ENCODE results near the gene PRKG1.

PRKG1 gene

GRCh38 chr10:51532044-51532443 lies 457.8 kb downstream of the PRKG1 start:
- no peak overlapping the region for H2AFZ ChIP-seq (ENCODE audit: low read depth, low read length)
- H3K4me3 ChIP-seq (ENCODE audit: low read depth in 1 of 2, low read length in 2 of 2) = no peak overlapping the region
- H3K27me3 ChIP-seq (ENCODE audit: insufficient read depth, low read length, poor library complexity) = no peaks in the 10 kb centered on the region
- ATAC-seq (ENCODE audit: insufficient read depth, low read depth) = no peak
- no peak overlapping the region for H3K27ac ChIP-seq (ENCODE audit: low read length)
- DNase-seq = no peak
- no peaks in the 10 kb centered on the region for H3K9me3 ChIP-seq (ENCODE audit: insufficient read depth, low read length, severe bottlenecking)
- TF ChIP-seq, protein P1, sequence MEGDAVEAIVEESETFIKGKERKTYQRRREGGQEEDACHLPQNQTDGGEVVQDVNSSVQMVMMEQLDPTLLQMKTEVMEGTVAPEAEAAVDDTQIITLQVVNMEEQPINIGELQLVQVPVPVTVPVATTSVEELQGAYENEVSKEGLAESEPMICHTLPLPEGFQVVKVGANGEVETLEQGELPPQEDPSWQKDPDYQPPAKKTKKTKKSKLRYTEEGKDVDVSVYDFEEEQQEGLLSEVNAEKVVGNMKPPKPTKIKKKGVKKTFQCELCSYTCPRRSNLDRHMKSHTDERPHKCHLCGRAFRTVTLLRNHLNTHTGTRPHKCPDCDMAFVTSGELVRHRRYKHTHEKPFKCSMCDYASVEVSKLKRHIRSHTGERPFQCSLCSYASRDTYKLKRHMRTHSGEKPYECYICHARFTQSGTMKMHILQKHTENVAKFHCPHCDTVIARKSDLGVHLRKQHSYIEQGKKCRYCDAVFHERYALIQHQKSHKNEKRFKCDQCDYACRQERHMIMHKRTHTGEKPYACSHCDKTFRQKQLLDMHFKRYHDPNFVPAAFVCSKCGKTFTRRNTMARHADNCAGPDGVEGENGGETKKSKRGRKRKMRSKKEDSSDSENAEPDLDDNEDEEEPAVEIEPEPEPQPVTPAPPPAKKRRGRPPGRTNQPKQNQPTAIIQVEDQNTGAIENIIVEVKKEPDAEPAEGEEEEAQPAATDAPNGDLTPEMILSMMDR (IDR thresholded peaks at IDR 0.05; ENCODE audit: borderline replicate concordance, extremely low read depth, low read length, poor library complexity, severe bottlenecking) = no peak
- no peak for TF ChIP-seq EZH2 (IDR thresholded peaks at IDR 0.05; ENCODE audit: borderline replicate concordance, low read depth, low read length, severe bottlenecking)
- no peaks in the 10 kb centered on the region for H4K20me1 ChIP-seq (ENCODE audit: insufficient read depth, low read length)
- H3K9ac ChIP-seq (ENCODE audit: low read depth, low read length) = no peak overlapping the region
- no peaks in the 10 kb centered on the region for H3K36me3 ChIP-seq (ENCODE audit: insufficient read depth, low read length)
- H3K4me2 ChIP-seq (ENCODE audit: insufficient read depth, low read length) = no peak overlapping the region
- no peaks in the 10 kb centered on the region for H3K4me1 ChIP-seq (ENCODE audit: insufficient read depth, low read length)
- H3K79me2 ChIP-seq (ENCODE audit: insufficient read depth, low read length) = no peaks in the 10 kb centered on the region

GRCh38 chr10:51542853-51543252 lies 468.6 kb downstream of the PRKG1 start:
- H3K79me2 ChIP-seq (ENCODE audit: insufficient read depth, low read length) = no peaks in the 10 kb centered on the region
- no peak overlapping the region for H3K9ac ChIP-seq (ENCODE audit: low read depth, low read length)
- no peak overlapping the region for H3K27ac ChIP-seq (ENCODE audit: low read length)
- no peaks in the 10 kb centered on the region for H3K36me3 ChIP-seq (ENCODE audit: insufficient read depth, low read length)
- no peaks in the 10 kb centered on the region for H3K9me3 ChIP-seq (ENCODE audit: insufficient read depth, low read length, severe bottlenecking)
- H2AFZ ChIP-seq (ENCODE audit: low read depth, low read length) = no peak overlapping the region
- ATAC-seq (ENCODE audit: insufficient read depth, low read depth) (no peak), DNase-seq (no peak)
- H3K4me1 ChIP-seq (ENCODE audit: insufficient read depth, low read length) = no peaks in the 10 kb centered on the region
- no peaks in the 10 kb centered on the region for H4K20me1 ChIP-seq (ENCODE audit: insufficient read depth, low read length)
- TF ChIP-seq, protein P1 (IDR thresholded peaks at IDR 0.05; ENCODE audit: borderline replicate concordance, extremely low read depth, low read length, poor library complexity, severe bottlenecking) = no peak
- no peak for TF ChIP-seq EZH2 (IDR thresholded peaks at IDR 0.05; ENCODE audit: borderline replicate concordance, low read depth, low read length, severe bottlenecking)
- no peaks in the 10 kb centered on the region for H3K27me3 ChIP-seq (ENCODE audit: insufficient read depth, low read length, poor library complexity)
- no peak overlapping the region for H3K4me3 ChIP-seq (ENCODE audit: low read depth in 1 of 2, low read length in 2 of 2)
- H3K4me2 ChIP-seq (ENCODE audit: insufficient read depth, low read length) = no peak overlapping the region

GRCh38 chr10:51544933-51545332 lies 470.6 kb downstream of the PRKG1 start:
- Histone ChIP-seq H3K27me3 (ENCODE audit: insufficient read depth, low read length, poor library complexity) (no peaks in the 10 kb centered on the region), H3K27ac (ENCODE audit: low read length) (no peak overlapping the region), H3K4me3 (ENCODE audit: low read depth in 1 of 2, low read length in 2 of 2) (no peak overlapping the region), H2AFZ (ENCODE audit: low read depth, low read length) (no peak overlapping the region), H4K20me1 (ENCODE audit: insufficient read depth, low read length) (no peaks in the 10 kb centered on the region), H3K9me3 (ENCODE audit: insufficient read depth, low read length, severe bottlenecking) (no peaks in the 10 kb centered on the region), H3K36me3 (ENCODE audit: insufficient read depth, low read length) (no peaks in the 10 kb centered on the region), H3K4me2 (ENCODE audit: insufficient read depth, low read length) (no peak overlapping the region), H3K79me2 (ENCODE audit: insufficient read depth, low read length) (no peaks in the 10 kb centered on the region), H3K4me1 (ENCODE audit: insufficient read depth, low read length) (no peaks in the 10 kb centered on the region), H3K9ac (ENCODE audit: low read depth, low read length) (no peak overlapping the region)
- TF ChIP-seq, protein P1 (IDR thresholded peaks at IDR 0.05; ENCODE audit: borderline replicate concordance, extremely low read depth, low read length, poor library complexity, severe bottlenecking) = no peak
- TF ChIP-seq EZH2 (IDR thresholded peaks at IDR 0.05; ENCODE audit: borderline replicate concordance, low read depth, low read length, severe bottlenecking) = no peak
- ATAC-seq (ENCODE audit: insufficient read depth, low read depth) (no peak), DNase-seq (no peak)

DNA sequence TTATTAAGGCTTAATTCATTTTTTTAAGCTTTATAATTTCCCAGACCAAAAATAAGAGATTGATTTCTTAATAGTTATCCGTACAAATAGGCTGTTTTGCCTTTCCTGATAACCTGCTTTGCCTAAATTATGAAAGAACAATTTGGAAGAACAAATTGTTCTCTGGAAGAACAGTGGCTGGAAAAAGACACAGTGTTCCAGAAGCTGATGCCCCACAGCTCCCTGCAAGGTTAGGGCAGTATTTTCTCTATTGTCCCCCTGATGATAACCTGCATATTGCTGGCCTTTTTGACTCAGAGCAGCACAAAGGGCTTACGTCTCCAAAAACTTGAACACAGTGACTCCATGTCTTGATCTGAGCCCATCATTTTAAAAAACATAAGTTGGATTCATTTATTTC lies 473.7 kb downstream of the PRKG1 start:
- Histone ChIP-seq H3K9ac (ENCODE audit: low read depth, low read length) (no peak overlapping the region), H3K27ac (ENCODE audit: low read length) (no peak overlapping the region), H4K20me1 (ENCODE audit: insufficient read depth, low read length) (no peaks in the 10 kb centered on the region), H3K4me2 (ENCODE audit: insufficient read depth, low read length) (no peak overlapping the region), H3K36me3 (ENCODE audit: insufficient read depth, low read length) (no peaks in the 10 kb centered on the region), H3K27me3 (ENCODE audit: insufficient read depth, low read length, poor library complexity) (no peaks in the 10 kb centered on the region), H3K79me2 (ENCODE audit: insufficient read depth, low read length) (no peaks in the 10 kb centered on the region), H3K4me1 (ENCODE audit: insufficient read depth, low read length) (no peaks in the 10 kb centered on the region), H3K4me3 (ENCODE audit: low read depth in 1 of 2, low read length in 2 of 2) (no peak overlapping the region), H2AFZ (ENCODE audit: low read depth, low read length) (no peak overlapping the region), H3K9me3 (ENCODE audit: insufficient read depth, low read length, severe bottlenecking) (no peaks in the 10 kb centered on the region)
- TF ChIP-seq, protein P1 (IDR thresholded peaks at IDR 0.05; ENCODE audit: borderline replicate concordance, extremely low read depth, low read length, poor library complexity, severe bottlenecking) = no peak
- TF ChIP-seq EZH2 (IDR thresholded peaks at IDR 0.05; ENCODE audit: borderline replicate concordance, low read depth, low read length, severe bottlenecking) = no peak
- no peak for DNase-seq
- ATAC-seq (ENCODE audit: insufficient read depth, low read depth) = no peak
